Hepatocyte (in vitro differentiated cells): ENCODE measurements around the gene TRNT1.

Experiments used
- CTCF ChIP-seq: fragments of 200-600 bp; sonication (generic); IDR thresholded peaks from 2 replicates; pipeline ENCODE4 v1.5.1; 2016; ENCODE audit warnings: antibody characterized with exemption, mild to moderate bottlenecking; ENCODE audit not compliant: poor library complexity
- EZH2 ChIP-seq: fragments of 200-600 bp; sonication (generic); IDR thresholded peaks from 2 replicates; pipeline ENCODE4 v1.6.1; 2016; ENCODE audit warnings: antibody characterized with exemption, mild to moderate bottlenecking, borderline replicate concordance

DNA sequence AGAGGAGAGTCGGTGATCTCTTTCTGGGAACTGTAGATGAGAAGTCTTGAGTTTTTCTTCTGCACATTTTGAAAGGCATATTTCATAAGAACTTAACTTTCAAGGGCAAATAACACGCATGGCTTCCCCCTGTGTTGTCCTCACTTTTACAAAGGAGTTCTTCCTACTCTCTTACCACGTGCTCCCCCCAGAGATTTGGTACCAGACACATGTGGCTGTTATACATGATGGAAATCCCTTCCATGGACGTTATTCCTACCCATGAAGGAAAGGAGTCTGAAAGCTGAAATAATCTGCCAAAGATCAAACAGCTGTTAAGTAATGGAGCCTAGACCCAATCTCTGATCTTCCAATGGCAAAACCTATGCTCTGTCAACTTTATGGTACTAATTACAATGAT is 20.9 kb upstream of the TRNT1 start:
- TF ChIP-seq CTCF (no peak), EZH2 (no peak)
